Tibial nerve (tissue), 4 donors: ENCODE data around the gene HINT1.

Source experiments
- CTCF ChIP-seq, 5 experiments: fragments of 200-600 bp in 3 of 5; fragments of 450-650 bp in 2 of 5; sonication (generic) in 3 of 5; IDR thresholded peaks; one replicate each; pipeline ENCODE4 v1.5.1; 2016 to 2019; ENCODE audit warnings: antibody characterized with exemption in 5 of 5, mild to moderate bottlenecking in 3 of 5, moderate library complexity in 2 of 5
- EP300 ChIP-seq, 2 donors: sonication (generic); formaldehyde crosslinking; IDR thresholded peaks; one replicate each; pipeline ENCODE4 v1.6.1; 2017; ENCODE audit warnings: antibody characterized with exemption in 2 of 2, mild to moderate bottlenecking in 1 of 2
- POLR2A ChIP-seq, 2 donors: fragments of 450-650 bp; IDR thresholded peaks; one replicate each; pipeline ENCODE4 v1.6.1; 2017; ENCODE audit warnings: antibody characterized with exemption in 2 of 2, mild to moderate bottlenecking in 2 of 2, moderate library complexity in 2 of 2

GRCh38 chr5:131214609-131215227 lies 49.7 kb upstream of the HINT1 start:
- TF ChIP-seq CTCF (IDR thresholded peaks at IDR 0.05) (no peak), POLR2A (IDR thresholded peaks at IDR 0.05) (no peak), EP300 (IDR thresholded peaks at IDR 0.05) (no peak)
